Fibroblast of villous mesenchyme (primary cell): Measurements from ENCODE around the gene TMUB2. TPM values are rescaled to one million over a fixed set of nuclear protein-coding genes. Genes with fewer than 3 reads are reported as not detected.

Source experiments
- DNase-seq: peaks from one replicate; pipeline ENCODE4 v3.0.0-alpha.2; 2010; ENCODE audit warnings: low read depth
- H3K4me3 ChIP-seq: 2 replicates; pipeline ENCODE4 v1.5.1; 2011; ENCODE audit warnings: low read depth, mild to moderate bottlenecking, low read length
- total RNA-seq: library from RNA; depleted of rRNA; stranded (reverse); fragments of >200 nt; gene quantifications from 2 replicates; pipeline ENCODE4 v1.2.3, GENCODE V29; 2012
- TF ChIP-seq, protein P1 (sequence below): IDR thresholded peaks from 2 replicates; pipeline ENCODE4 v1.5.1; 2012; ENCODE audit warnings: low read depth, mild to moderate bottlenecking, low read length; ENCODE audit not compliant: insufficient read depth

Gene TMUB2
- total RNA-seq, 1 donor, result 28.1 TPM

DNA sequence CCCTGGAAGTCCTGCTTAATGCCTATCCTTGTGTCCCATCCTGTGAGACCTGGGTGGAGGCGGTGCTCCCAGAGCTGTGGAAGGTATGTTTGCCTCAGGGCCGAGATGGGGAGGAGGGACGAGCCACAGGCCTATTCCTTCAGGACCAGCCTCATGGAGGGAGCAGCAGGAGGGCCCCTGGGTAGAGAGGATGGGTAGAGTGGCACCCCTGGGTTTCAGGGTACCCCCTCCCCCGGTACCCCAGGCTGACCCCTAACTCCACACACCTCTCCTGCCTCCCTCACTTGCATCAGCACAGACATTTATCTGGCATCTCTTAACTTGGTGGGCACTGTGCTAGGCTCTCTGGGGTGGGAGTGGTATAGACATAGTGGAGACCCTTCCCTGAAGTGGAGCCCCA, 9.1 kb upstream of the TMUB2 start:
- DNase-seq, result no peak
- no peak overlapping the region for H3K4me3 ChIP-seq

DNA sequence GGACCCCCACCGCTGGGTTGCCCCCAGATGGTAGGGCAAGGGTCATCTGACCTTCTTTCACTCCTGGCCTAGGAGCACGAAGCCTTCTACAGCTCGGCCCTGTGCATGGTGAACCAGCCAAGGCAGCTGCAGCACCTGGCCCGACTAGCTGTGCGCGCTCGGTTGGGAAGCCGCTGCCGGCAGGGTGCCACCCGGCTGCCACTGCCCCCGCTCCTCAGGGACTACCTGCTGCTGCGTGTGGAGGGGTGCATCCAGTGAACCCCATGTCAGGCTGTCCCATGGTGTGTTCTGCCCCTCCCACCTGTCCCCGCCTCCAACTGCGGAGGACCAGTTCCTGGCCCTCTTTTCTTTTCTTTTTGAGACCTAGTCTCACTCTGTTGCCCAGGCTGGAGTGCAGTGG, 8.6 kb upstream of the TMUB2 start:
- TF ChIP-seq, protein P1, sequence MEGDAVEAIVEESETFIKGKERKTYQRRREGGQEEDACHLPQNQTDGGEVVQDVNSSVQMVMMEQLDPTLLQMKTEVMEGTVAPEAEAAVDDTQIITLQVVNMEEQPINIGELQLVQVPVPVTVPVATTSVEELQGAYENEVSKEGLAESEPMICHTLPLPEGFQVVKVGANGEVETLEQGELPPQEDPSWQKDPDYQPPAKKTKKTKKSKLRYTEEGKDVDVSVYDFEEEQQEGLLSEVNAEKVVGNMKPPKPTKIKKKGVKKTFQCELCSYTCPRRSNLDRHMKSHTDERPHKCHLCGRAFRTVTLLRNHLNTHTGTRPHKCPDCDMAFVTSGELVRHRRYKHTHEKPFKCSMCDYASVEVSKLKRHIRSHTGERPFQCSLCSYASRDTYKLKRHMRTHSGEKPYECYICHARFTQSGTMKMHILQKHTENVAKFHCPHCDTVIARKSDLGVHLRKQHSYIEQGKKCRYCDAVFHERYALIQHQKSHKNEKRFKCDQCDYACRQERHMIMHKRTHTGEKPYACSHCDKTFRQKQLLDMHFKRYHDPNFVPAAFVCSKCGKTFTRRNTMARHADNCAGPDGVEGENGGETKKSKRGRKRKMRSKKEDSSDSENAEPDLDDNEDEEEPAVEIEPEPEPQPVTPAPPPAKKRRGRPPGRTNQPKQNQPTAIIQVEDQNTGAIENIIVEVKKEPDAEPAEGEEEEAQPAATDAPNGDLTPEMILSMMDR, result no peak
- no peak for DNase-seq
- no peak overlapping the region for H3K4me3 ChIP-seq

More for the DNA sequence above, 9.1 kb upstream of the TMUB2 start:
- TF ChIP-seq, protein P1, result no peak

DNA sequence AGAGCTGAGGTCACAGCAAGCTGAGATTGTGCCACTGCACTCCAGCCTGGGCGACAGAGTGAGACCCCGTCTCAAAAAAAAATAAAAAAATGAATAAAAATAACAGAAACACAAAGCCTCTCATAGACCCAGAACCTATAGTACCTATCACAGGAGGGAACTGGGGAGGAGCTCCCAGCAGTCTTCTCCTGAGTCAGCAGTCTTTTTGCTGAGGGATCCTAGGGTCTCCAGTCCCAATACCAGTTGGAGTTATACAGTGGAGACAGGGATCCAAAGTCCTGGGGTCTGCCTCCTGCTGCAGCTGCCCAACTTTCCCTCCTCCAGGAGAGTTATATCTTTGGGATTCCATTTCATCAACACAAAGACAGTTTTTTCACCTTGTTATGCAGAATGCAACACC, 3.7 kb upstream of the TMUB2 start:
- TF ChIP-seq, protein P1, result no peak

DNA sequence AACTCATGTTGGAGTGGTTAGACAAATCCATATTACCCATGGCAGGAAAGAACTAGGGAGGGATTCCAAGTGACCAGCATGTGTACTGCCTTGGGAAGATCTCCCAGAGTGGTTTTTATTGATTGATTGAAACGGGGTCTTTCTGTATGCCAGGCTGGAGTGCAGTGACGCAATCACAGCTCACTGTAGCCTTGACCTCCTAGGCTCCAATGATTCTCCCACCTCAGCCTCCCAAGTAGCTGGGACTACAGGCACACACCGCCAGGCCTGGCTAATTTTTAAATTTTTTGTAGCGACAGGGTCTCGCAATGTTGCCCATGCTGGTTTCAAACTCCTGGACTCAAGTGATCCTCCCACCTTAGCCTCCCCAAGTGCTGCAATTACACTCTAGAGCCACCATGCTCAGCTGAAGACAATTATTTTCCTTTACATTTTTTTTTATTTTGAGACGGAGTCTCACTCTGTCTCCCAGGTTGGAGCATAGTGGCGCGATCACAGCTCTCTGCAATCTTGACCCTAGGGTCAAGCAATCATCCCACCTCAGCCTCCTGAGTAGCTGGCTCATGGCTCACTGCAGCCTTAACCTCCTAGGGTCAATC, 2.5 kb upstream of the TMUB2 start:
- no peak overlapping the region for H3K4me3 ChIP-seq
- DNase-seq, result no peak
- TF ChIP-seq, protein P1, result no peak

More for the DNA sequence above, 3.7 kb upstream of the TMUB2 start:
- no peak for DNase-seq
- H3K4me3 ChIP-seq, result no peak overlapping the region

DNA sequence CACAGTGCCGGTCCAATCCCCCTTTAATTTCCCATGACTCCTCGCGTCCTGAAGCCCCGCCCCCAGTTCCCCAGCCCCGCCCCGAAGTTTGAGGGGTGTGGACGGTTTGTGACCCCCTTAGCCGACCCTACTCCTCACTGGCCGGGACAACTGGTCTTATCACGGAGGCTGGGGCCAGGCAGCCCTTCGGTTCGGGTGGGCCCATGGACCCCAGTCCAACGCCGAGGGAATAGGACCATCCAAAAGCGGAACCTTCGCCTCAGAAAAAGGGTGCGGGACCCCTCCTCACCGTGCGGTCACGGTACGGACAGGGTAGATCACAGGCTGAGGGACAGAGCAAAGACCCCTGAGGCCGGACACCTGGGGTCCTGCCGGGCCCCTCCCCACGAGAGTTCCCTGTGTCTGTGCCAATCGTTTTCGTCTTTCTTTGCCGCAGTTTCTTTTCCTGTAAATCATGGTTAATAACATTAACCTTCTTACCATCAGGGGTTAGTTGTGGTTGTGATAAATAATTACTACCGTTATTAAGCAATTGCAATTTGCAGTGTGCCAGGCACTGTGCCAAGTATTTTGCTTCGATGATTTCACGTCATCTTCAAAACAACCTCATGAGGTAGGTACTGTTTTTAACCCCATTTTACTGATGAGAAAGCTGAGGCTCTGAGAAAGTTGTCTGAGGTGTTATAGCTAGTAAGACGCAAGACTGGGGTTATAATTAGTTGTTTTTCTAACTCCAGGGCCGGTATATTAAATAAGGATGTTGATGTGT, 543 bp downstream of the TMUB2 start:
- peak; percentile 66 for DNase-seq
- peak overlapping the region; percentile 93 for H3K4me3 ChIP-seq
- TF ChIP-seq, protein P1, result no peak

DNA sequence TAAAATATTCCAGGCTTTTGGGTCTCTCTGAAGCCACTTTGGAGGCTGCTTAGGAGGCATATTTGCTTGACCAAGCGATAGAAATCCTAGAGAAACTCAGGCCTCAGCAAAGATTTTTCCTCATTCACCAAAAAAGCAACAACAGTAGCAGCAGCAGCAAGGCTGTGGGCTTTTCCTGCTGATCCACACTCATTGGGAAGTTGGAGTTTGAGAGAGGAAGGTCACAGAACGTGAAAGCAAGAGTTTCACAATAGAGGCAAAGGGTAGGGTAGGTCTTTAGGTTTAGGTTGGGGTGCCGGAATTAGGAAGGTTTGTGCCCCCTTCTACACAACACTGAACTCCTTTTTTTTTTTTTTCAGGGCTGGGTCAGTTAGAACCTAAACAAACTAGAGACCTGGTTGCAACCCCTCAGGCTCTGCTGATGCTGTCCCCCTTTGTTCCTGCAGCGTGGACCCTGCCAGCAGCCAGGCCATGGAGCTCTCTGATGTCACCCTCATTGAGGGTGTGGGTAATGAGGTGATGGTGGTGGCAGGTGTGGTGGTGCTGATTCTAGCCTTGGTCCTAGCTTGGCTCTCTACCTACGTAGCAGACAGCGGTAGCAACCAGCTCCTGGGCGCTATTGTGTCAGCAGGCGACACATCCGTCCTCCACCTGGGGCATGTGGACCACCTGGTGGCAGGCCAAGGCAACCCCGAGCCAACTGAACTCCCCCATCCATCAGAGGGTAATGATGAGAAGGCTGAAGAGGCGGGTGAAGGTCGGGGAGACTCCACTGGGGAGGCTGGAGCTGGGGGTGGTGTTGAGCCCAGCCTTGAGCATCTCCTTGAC, 2.0 kb downstream of the TMUB2 start:
- H3K4me3 ChIP-seq, result no peak overlapping the region
- no peak for DNase-seq
- TF ChIP-seq, protein P1, result no peak
